ENCODE measurements around the gene ZFR.

DNA sequence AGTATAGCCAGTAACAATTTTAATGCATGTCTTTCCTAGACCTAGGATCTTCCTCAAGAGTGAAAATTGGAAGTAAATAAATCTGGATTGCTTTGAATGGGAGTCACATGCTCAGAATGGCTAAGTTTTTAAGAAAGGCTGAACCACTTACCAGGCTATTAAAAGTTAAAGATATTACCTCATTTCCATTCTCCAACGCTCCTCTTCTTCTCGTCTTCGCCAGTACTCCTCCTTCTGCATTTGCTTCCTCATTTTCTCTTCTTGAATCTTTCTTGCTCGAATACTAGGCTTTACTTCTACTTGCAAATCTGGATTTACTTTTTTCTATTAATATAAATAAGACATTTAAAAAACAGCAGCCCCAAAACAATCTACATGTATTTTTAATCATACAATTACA lies 49.6 kb downstream of the ZFR start:
- TF ChIP-seq CTCF (optimal IDR thresholded peaks at IDR 0.05 in 1 of 3, IDR thresholded peaks at IDR 0.05 in 1 of 3, conservative IDR thresholded peaks at IDR 0.05 in 1 of 3; ENCODE audit: extremely low read depth in 1 of 3, insufficient read depth in 2 of 3, low read length in 3 of 3), result no peak
- TF ChIP-seq EZH2 (IDR thresholded peaks at IDR 0.05; ENCODE audit: low read length), result no peak

Data from keratinocyte (primary cell).